Stimulated activated naive CD8-positive, alpha-beta T cell treated with anti-CD3 and anti-CD28 coated beads, Interleukin-15, Interleukin-2, amounts not matched to agents 100 U/mL and 50 U/mL, for 24 hours (primary cell): ENCODE data around the gene LAMC3.

Experiments used
- ATAC-seq: fragments of 150-1000 bp; cut with Tn5 transposase; one replicate; pipeline ENCODE4 v1.10.0; 2021
- DNase-seq: peaks from one replicate; pipeline ENCODE4 v3.0.0; 2021

Gene LAMC3

GRCh38 chr9:131076347-131077195 is 67.6 kb downstream of the LAMC3 start:
- ATAC-seq, result no peak
- no peak for DNase-seq

GRCh38 chr9:131078427-131079366 is 69.7 kb downstream of the LAMC3 start:
- ATAC-seq (no peak), DNase-seq (no peak)

- ATAC-seq, result no peak
- no peak for DNase-seq
These were observed 71.6 kb downstream of the LAMC3 start for GRCh38 chr9:131080589-131080988.

- no peak for DNase-seq
- no peak for ATAC-seq
These were observed 72.9 kb downstream of the LAMC3 start for GRCh38 chr9:131081868-131082267.

- ATAC-seq, result no peak
- no peak for DNase-seq
These were observed 74.0 kb downstream of the LAMC3 start for GRCh38 chr9:131082774-131083512.

GRCh38 chr9:131084661-131085369 is 75.8 kb downstream of the LAMC3 start:
- no peak for DNase-seq
- no peak for ATAC-seq

- DNase-seq, result no peak
These were observed 76.6 kb downstream of the LAMC3 start for GRCh38 chr9:131085370-131086122.

GRCh38 chr9:131087354-131087893 is 78.5 kb downstream of the LAMC3 start:
- no peak for ATAC-seq
- no peak for DNase-seq

More at GRCh38 chr9:131085370-131086122, 76.6 kb downstream of the LAMC3 start:
- ATAC-seq, result no peak

GRCh38 chr9:131090025-131090787 is 81.2 kb downstream of the LAMC3 start:
- no peak for DNase-seq
- ATAC-seq, result no peak

GRCh38 chr9:131091352-131091992 is 82.5 kb downstream of the LAMC3 start:
- DNase-seq, result no peak
- ATAC-seq, result no peak

GRCh38 chr9:131092030-131092429 is 83.1 kb downstream of the LAMC3 start:
- ATAC-seq (no peak), DNase-seq (no peak)

- DNase-seq (no peak), ATAC-seq (no peak)
These were observed 83.8 kb downstream of the LAMC3 start for GRCh38 chr9:131092548-131093440.

GRCh38 chr9:131094015-131094414 is 85.0 kb downstream of the LAMC3 start:
- DNase-seq, result no peak
- ATAC-seq, result no peak

- DNase-seq, result no peak
- no peak for ATAC-seq
These were observed 85.6 kb downstream of the LAMC3 start for GRCh38 chr9:131094622-131095021.

- DNase-seq (no peak), ATAC-seq (no peak)
These were observed 86.8 kb downstream of the LAMC3 start for GRCh38 chr9:131095666-131096268.

GRCh38 chr9:131096269-131097125 is 87.5 kb downstream of the LAMC3 start, which contains the start of gene AIF1L:
AIF1L (plus strand) TSS chr9:131096531; CDS start chr9:131096630, 99 bp downstream.
- DNase-seq (peak; percentile 31), ATAC-seq (peak; percentile 15)
